Activated CD4-positive, CD25-positive, alpha-beta regulatory T cell treated with anti-CD3 and anti-CD28 coated beads, Interleukin-2, amount 50 U/mL, for 16 hours (primary cell): ENCODE results near the gene GUCA2A.

Experiments used
- DNase-seq: peaks from one replicate; pipeline ENCODE4 v3.0.0-alpha.2; 2020; ENCODE audit warnings: low read depth, low spot score

GUCA2A gene

GRCh38 chr1:42133809-42134526, 30.6 kb downstream of the GUCA2A start:
- no peak for DNase-seq

- DNase-seq, result no peak
Measured at GRCh38 chr1:42133390-42133789, 31.2 kb downstream of the GUCA2A start.

DNA sequence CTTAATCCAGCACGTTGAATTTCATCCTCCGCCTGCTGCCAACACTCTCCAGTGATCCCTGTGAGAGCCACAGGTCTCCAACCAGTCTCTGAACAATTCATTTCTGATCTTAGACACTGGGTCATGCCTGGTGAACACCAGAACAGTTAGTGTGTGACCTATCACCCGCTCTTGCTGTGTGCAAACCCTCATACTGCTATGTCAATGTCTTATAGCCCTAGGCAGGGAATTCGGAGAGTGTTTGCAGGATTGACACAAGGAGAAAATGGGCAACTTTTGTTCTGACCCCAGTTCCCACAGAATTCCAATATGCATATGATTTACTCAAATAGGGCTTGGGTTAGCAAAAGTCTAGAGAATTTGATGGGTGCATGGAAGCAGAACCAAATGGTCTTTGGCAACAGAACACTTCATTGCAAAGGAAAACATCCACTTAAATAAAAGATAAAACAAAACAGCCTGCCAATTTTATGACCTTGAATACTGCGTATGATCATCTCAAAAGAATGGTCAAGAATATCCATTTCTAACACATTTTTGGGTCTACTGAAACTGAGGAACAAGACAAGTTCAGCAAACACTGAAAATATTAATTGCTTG, 34.4 kb downstream of the GUCA2A start:
- DNase-seq, result no peak

GRCh38 chr1:42128964-42129363, 35.6 kb downstream of the GUCA2A start:
- DNase-seq, result no peak

- DNase-seq, result no peak
Measured at GRCh38 chr1:42128499-42128898, 36.0 kb downstream of the GUCA2A start.

GRCh38 chr1:42127767-42128166, 36.8 kb downstream of the GUCA2A start:
- no peak for DNase-seq

DNA sequence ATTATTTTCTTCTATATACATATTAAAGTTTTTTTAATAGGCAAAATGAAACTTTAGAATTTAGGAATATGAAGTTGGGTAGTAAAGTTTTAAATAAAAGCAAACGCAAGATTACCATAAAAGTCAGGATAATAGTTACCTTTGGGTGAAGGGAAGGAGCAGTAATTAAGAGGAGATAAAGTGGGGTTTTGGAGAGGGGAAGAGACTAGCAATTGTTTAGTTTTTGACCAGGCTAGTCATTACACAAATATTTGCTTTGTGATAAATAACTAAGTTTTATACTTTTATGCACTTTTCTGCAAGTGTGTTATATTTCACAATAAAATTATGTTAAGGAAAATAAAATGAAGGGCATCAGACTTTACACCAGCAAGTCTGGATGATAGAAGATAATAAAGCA, 39.0 kb downstream of the GUCA2A start:
- DNase-seq, result no peak

- DNase-seq, result no peak
Measured at GRCh38 chr1:42122408-42122807, 42.1 kb downstream of the GUCA2A start.

- no peak for DNase-seq
Measured at GRCh38 chr1:42118125-42118524, 46.4 kb downstream of the GUCA2A start.

DNA sequence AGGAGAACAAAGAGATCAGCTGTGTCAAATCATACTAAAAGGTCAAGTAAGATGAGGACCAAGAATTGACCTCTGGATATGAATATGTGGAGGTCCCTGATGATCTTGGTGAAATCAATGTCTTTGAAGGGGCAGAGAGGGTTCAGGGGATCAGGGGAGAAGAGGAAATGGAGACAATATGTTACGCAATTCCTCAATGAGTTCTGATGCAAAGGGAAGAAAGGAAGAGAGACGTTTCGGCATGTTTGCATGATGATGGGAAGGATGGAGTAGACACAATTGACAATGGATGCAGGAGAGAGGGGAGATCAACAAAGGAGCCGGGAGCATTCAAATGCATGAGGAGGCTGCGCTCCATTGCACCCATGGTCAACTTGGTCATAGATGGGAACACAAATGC, 47.3 kb downstream of the GUCA2A start:
- no peak for DNase-seq

DNA sequence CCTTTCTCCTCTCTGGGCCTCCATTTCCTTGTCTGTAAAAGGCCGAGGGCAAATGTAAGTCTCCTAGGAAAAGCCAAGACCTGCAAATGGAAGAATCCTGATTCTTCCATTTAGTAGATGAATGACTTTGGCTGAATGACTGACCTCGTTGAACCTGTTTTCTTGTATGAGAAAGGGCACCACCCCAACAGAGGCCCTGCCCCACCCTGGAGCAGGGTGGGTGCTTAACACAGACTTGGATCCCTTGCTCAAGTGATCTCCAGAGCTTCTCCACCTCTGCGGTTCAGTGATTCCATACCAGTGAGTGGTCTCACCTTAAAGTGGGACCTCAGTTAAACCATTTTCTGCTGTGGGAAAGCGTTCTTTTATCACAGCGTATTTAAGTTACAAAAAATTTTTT, 50.3 kb downstream of the GUCA2A start:
- DNase-seq, result no peak
